Trophoblast cell (in vitro differentiated cells and primary cell): ENCODE results near the gene SIPA1L3.

Experiments used
- DNase-seq, 2 donors: peaks; one replicate each; pipeline ENCODE4 v3.0.0-alpha.2; 2016
- H2AFZ ChIP-seq: 2 replicates; pipeline ENCODE4 v1.6.1; 2013; ENCODE audit warnings: low read length, moderate library complexity, mild to moderate bottlenecking; ENCODE audit not compliant: insufficient read depth, poor library complexity
- H2AK5ac ChIP-seq: 2 replicates; pipeline ENCODE4 v1.6.1; 2013; ENCODE audit warnings: mild to moderate bottlenecking, low read length
- H2BK120ac ChIP-seq: 2 replicates; pipeline ENCODE4 v1.6.1; 2013; ENCODE audit warnings: low read length, mild to moderate bottlenecking, moderate library complexity; ENCODE audit not compliant: insufficient read depth, poor library complexity
- H2BK12ac ChIP-seq: 2 replicates; pipeline ENCODE4 v1.6.1; 2013; ENCODE audit warnings: mild to moderate bottlenecking, low read length, moderate library complexity
- H2BK5ac ChIP-seq: 2 replicates; pipeline ENCODE4 v1.6.1; 2013; ENCODE audit warnings: low read length, low read depth, moderate library complexity, mild to moderate bottlenecking; ENCODE audit not compliant: poor library complexity
- H3K14ac ChIP-seq: 2 replicates; pipeline ENCODE4 v1.6.1; 2013; ENCODE audit warnings: mild to moderate bottlenecking, low read length
- H3K18ac ChIP-seq: 2 replicates; pipeline ENCODE4 v1.6.1; 2013; ENCODE audit warnings: mild to moderate bottlenecking, low read length
- H3K23ac ChIP-seq: 2 replicates; pipeline ENCODE4 v1.6.1; 2013; ENCODE audit warnings: low read length
- H3K27ac ChIP-seq: 2 replicates; pipeline ENCODE4 v1.5.1; 2013; ENCODE audit warnings: low read depth, mild to moderate bottlenecking, inconsistent platforms, low read length, moderate library complexity
- H3K27me3 ChIP-seq: 2 replicates; pipeline ENCODE4 v1.6.1; 2013; ENCODE audit warnings: inconsistent platforms, mild to moderate bottlenecking, low read length, moderate library complexity; ENCODE audit not compliant: insufficient read depth
- H3K36me3 ChIP-seq, 2 experiments: 1 replicate in 1 of 2; 2 replicates in 1 of 2; pipeline ENCODE4 v1.6.1; 2013; ENCODE audit warnings: low read length in 2 of 2, mild to moderate bottlenecking in 2 of 2, moderate library complexity in 1 of 2; ENCODE audit not compliant: insufficient read depth in 2 of 2, control insufficient read depth in 1 of 2
- H3K4ac ChIP-seq: 2 replicates; pipeline ENCODE4 v1.6.1; 2013; ENCODE audit warnings: low read depth, mild to moderate bottlenecking, low read length, moderate library complexity
- H3K4me1 ChIP-seq, 2 experiments: 1 replicate in 1 of 2; 2 replicates in 1 of 2; pipeline ENCODE4 v1.6.1; 2013; ENCODE audit warnings: low read length in 2 of 2, mild to moderate bottlenecking in 2 of 2, moderate library complexity in 1 of 2; ENCODE audit not compliant: insufficient read depth in 2 of 2, control insufficient read depth in 1 of 2
- H3K4me2 ChIP-seq: 2 replicates; pipeline ENCODE4 v1.6.1; 2013; ENCODE audit warnings: inconsistent platforms, mild to moderate bottlenecking, low read length, moderate library complexity
- H3K4me3 ChIP-seq: 2 replicates; pipeline ENCODE4 v1.5.1; 2013; ENCODE audit warnings: mild to moderate bottlenecking, low read depth, low read length, inconsistent platforms
- H3K79me1 ChIP-seq: one replicate; pipeline ENCODE4 v1.6.1; 2013; ENCODE audit warnings: low read length
- H3K79me2 ChIP-seq: 2 replicates; pipeline ENCODE4 v1.6.1; 2013; ENCODE audit warnings: low read length, mild to moderate bottlenecking; ENCODE audit not compliant: control insufficient read depth, insufficient read depth, poor library complexity
- H3K9ac ChIP-seq: 2 replicates; pipeline ENCODE4 v1.6.1; 2013; ENCODE audit warnings: mild to moderate bottlenecking, low read length
- H3K9me3 ChIP-seq: 2 replicates; pipeline ENCODE4 v1.6.1; 2013; ENCODE audit warnings: low read depth, mild to moderate bottlenecking, control low read depth, inconsistent platforms, low read length; ENCODE audit not compliant: insufficient read depth
- H4K12ac ChIP-seq: 2 replicates; pipeline ENCODE4 v1.6.1; 2013; ENCODE audit warnings: low read depth, mild to moderate bottlenecking, low read length, moderate library complexity
- H4K8ac ChIP-seq: 2 replicates; pipeline ENCODE4 v1.6.1; 2013; ENCODE audit warnings: low read depth, mild to moderate bottlenecking, low read length, moderate library complexity
- H4K91ac ChIP-seq: one replicate; pipeline ENCODE4 v1.6.1; 2013; ENCODE audit warnings: low read depth, mild to moderate bottlenecking, low read length, moderate library complexity
- WGBS: extraction: QIAGEN DNeasy Blood & Tissue Kit; methylation state at CpG from one replicate; pipeline ENCODE4 v1.1.7; 2013; ENCODE audit warnings: missing lambda C conversion rate; ENCODE audit not compliant: insufficient read length, insufficient coverage; ENCODE audit errors: extremely low coverage; 5-methylcytosine and 5-hydroxymethylcytosine counted together

Gene SIPA1L3

GRCh38 chr19:38207543-38207942 lies 300.5 kb downstream of the SIPA1L3 start:
- H4K8ac ChIP-seq = no peak overlapping the region

GRCh38 chr19:38208571-38208970 lies 301.6 kb downstream of the SIPA1L3 start:
- H3K9me3 ChIP-seq = no peaks in the 10 kb centered on the region
- H3K4me2 ChIP-seq = no peak overlapping the region
- DNase-seq = no peak
- H3K14ac ChIP-seq = no peak overlapping the region
- peaks cover 27% of the 10 kb centered on the region for H3K27me3 ChIP-seq
- H2BK120ac ChIP-seq = no peak overlapping the region
- H3K79me1 ChIP-seq = no peaks in the 10 kb centered on the region
- peaks cover 7 to 11% of the 10 kb centered on the region in 2 experiments for H3K4me1 ChIP-seq
- no peaks in the 10 kb centered on the region for H3K79me2 ChIP-seq
- H3K4ac ChIP-seq = no peak overlapping the region
- H4K12ac ChIP-seq = no peak overlapping the region
- no peak overlapping the region for H2AK5ac ChIP-seq
- H2BK12ac ChIP-seq = no peak overlapping the region
- H3K18ac ChIP-seq = no peak overlapping the region
- H2BK5ac ChIP-seq = no peak overlapping the region
- H2AFZ ChIP-seq = no peak overlapping the region
- no peak overlapping the region for H3K4me3 ChIP-seq
- peaks cover 0 to 7% of the 10 kb centered on the region in 2 experiments for H3K36me3 ChIP-seq
- no peak overlapping the region for H4K91ac ChIP-seq
- no peak overlapping the region for H3K23ac ChIP-seq
- WGBS = 40% methylated on average over 1 of the region's 3 CpGs
- no peak overlapping the region for H3K27ac ChIP-seq
- H4K8ac ChIP-seq = no peak overlapping the region
- no peak overlapping the region for H3K9ac ChIP-seq

More at GRCh38 chr19:38207543-38207942, 300.5 kb downstream of the SIPA1L3 start:
- Histone ChIP-seq H4K91ac (no peak overlapping the region), H2AK5ac (no peak overlapping the region), H3K79me2 (no peaks in the 10 kb centered on the region), H3K4ac (no peak overlapping the region), H3K4me3 (no peak overlapping the region), H2BK120ac (no peak overlapping the region), H2BK5ac (no peak overlapping the region), H3K9ac (no peak overlapping the region), H3K9me3 (no peaks in the 10 kb centered on the region), H3K36me3 (peaks cover 0 to 8% of the 10 kb centered on the region in 2 experiments), H3K27me3 (peaks cover 27% of the 10 kb centered on the region), H3K18ac (no peak overlapping the region), H3K79me1 (no peaks in the 10 kb centered on the region), H3K14ac (no peak overlapping the region), H3K23ac (no peak overlapping the region), H2BK12ac (no peak overlapping the region), H3K4me2 (no peak overlapping the region), H3K27ac (no peak overlapping the region), H4K12ac (no peak overlapping the region), H3K4me1 (peaks cover 7 to 11% of the 10 kb centered on the region in 2 experiments), H2AFZ (no peak overlapping the region)
- no peak for DNase-seq
- no CpG with 5 or more reads among the region's 12 CpGs for WGBS

GRCh38 chr19:38209152-38209551 lies 302.1 kb downstream of the SIPA1L3 start:
- no peak overlapping the region for H3K4me2 ChIP-seq
- no CpG with 5 or more reads among the region's 5 CpGs for WGBS
- DNase-seq = no peak
- peaks cover 27% of the 10 kb centered on the region for H3K27me3 ChIP-seq
- H3K23ac ChIP-seq = no peak overlapping the region
- peaks cover under 1 to 3% of the 10 kb centered on the region in 2 experiments for H3K36me3 ChIP-seq
- no peak overlapping the region for H4K12ac ChIP-seq
- no peak overlapping the region for H3K4me3 ChIP-seq
- H3K79me2 ChIP-seq = no peaks in the 10 kb centered on the region
- peaks cover 7 to 11% of the 10 kb centered on the region in 2 experiments for H3K4me1 ChIP-seq
- no peak overlapping the region for H3K14ac ChIP-seq
- no peak overlapping the region for H3K9ac ChIP-seq
- no peak overlapping the region for H3K4ac ChIP-seq
- no peaks in the 10 kb centered on the region for H3K9me3 ChIP-seq
- H2BK12ac ChIP-seq = no peak overlapping the region
- no peak overlapping the region for H2AK5ac ChIP-seq
- no peak overlapping the region for H2AFZ ChIP-seq
- H4K8ac ChIP-seq = no peak overlapping the region
- H3K27ac ChIP-seq = no peak overlapping the region
- H3K79me1 ChIP-seq = no peaks in the 10 kb centered on the region
- H2BK5ac ChIP-seq = no peak overlapping the region
- H2BK120ac ChIP-seq = no peak overlapping the region
- H4K91ac ChIP-seq = no peak overlapping the region
- H3K18ac ChIP-seq = no peak overlapping the region

GRCh38 chr19:38209671-38210457 lies 302.9 kb downstream of the SIPA1L3 start:
- Histone ChIP-seq H2BK120ac (no peak overlapping the region), H2BK12ac (no peak overlapping the region), H3K79me1 (no peaks in the 10 kb centered on the region), H2AFZ (peak overlapping the region; percentile 25), H3K18ac (no peak overlapping the region), H3K27ac (no peak overlapping the region), H3K27me3 (peaks cover 27% of the 10 kb centered on the region), H3K4me3 (no peak overlapping the region), H3K4me2 (peak overlapping the region; percentile 19), H3K23ac (no peak overlapping the region), H3K14ac (no peak overlapping the region), H3K79me2 (no peaks in the 10 kb centered on the region), H2AK5ac (no peak overlapping the region), H3K36me3 (peaks cover 2 to 3% of the 10 kb centered on the region in 2 experiments), H4K8ac (no peak overlapping the region), H3K9ac (no peak overlapping the region), H3K4ac (no peak overlapping the region), H2BK5ac (no peak overlapping the region), H4K12ac (no peak overlapping the region), H4K91ac (no peak overlapping the region), H3K9me3 (no peaks in the 10 kb centered on the region), H3K4me1 (peaks cover 7 to 11% of the 10 kb centered on the region in 2 experiments)
- DNase-seq = peak in 1 of 2 donors; percentile 45
- WGBS = no CpG with 5 or more reads among the region's 30 CpGs
